Endothelial cell (in vitro differentiated cells): ENCODE data around the gene ANAPC13. TPM values are rescaled to one million over a fixed set of nuclear protein-coding genes. Genes with fewer than 3 reads are reported as not detected.

Experiments used
- DNase-seq: peaks from one replicate; pipeline ENCODE4 v3.0.0; 2021; ENCODE audit warnings: low spot score
- H3K27ac Mint-ChIP-seq: one replicate; pipeline ENCODE4 v1.8.0; 2021; ENCODE audit warnings: mixed read lengths, inconsistent platforms; ENCODE audit not compliant: unreplicated experiment
- H3K27me3 Mint-ChIP-seq: one replicate; pipeline ENCODE4 v1.8.0; 2021; ENCODE audit warnings: mild to moderate bottlenecking, moderate library complexity, mixed read lengths, inconsistent platforms; ENCODE audit not compliant: unreplicated experiment
- H3K36me3 Mint-ChIP-seq: one replicate; pipeline ENCODE4 v1.8.0; 2021; ENCODE audit warnings: mild to moderate bottlenecking, low read depth, mixed read lengths, inconsistent platforms; ENCODE audit not compliant: unreplicated experiment
- H3K4me1 Mint-ChIP-seq: one replicate; pipeline ENCODE4 v1.8.0; 2021; ENCODE audit warnings: mild to moderate bottlenecking, mixed read lengths, inconsistent platforms; ENCODE audit not compliant: unreplicated experiment
- H3K4me3 Mint-ChIP-seq: one replicate; pipeline ENCODE4 v1.8.0; 2021; ENCODE audit warnings: mild to moderate bottlenecking, mixed read lengths, inconsistent platforms; ENCODE audit not compliant: unreplicated experiment
- H3K9me3 Mint-ChIP-seq: one replicate; pipeline ENCODE4 v1.8.0; 2021; ENCODE audit warnings: mixed read lengths, inconsistent platforms; ENCODE audit not compliant: unreplicated experiment
- total RNA-seq: library from RNA; stranded (reverse); fragmentation: NEBNext Ultra II Directional; extraction: Animal tissue kit (Norgen Biotek cat#: 25700); gene quantifications from one replicate; pipeline ENCODE4 v1.2.1, GENCODE V29; 2021; ENCODE audit not compliant: unreplicated experiment
- TF ChIP-seq, protein P1 (sequence below): fragments of 200-600 bp; sonication (generic); IDR thresholded peaks from one replicate; pipeline ENCODE4 v1.5.0; 2021; ENCODE audit warnings: antibody characterized with exemption; ENCODE audit not compliant: unreplicated experiment

ANAPC13 gene
- total RNA-seq, 1 donor from 2014 or later = 59.4 TPM

- no peak for DNase-seq
- Mint-ChIP-seq H3K9me3 (no peaks in the 10 kb centered on the region), H3K27me3 (peaks cover 3% of the 10 kb centered on the region), H3K4me1 (no peaks in the 10 kb centered on the region), H3K36me3 (no peaks in the 10 kb centered on the region), H3K4me3 (no peak overlapping the region), H3K27ac (no peak overlapping the region)
- TF ChIP-seq, protein P1, sequence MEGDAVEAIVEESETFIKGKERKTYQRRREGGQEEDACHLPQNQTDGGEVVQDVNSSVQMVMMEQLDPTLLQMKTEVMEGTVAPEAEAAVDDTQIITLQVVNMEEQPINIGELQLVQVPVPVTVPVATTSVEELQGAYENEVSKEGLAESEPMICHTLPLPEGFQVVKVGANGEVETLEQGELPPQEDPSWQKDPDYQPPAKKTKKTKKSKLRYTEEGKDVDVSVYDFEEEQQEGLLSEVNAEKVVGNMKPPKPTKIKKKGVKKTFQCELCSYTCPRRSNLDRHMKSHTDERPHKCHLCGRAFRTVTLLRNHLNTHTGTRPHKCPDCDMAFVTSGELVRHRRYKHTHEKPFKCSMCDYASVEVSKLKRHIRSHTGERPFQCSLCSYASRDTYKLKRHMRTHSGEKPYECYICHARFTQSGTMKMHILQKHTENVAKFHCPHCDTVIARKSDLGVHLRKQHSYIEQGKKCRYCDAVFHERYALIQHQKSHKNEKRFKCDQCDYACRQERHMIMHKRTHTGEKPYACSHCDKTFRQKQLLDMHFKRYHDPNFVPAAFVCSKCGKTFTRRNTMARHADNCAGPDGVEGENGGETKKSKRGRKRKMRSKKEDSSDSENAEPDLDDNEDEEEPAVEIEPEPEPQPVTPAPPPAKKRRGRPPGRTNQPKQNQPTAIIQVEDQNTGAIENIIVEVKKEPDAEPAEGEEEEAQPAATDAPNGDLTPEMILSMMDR = no peak
Measured at GRCh38 chr3:134430174-134430573, 55.6 kb downstream of the ANAPC13 start.

- Mint-ChIP-seq H3K27me3 (peaks cover 3% of the 10 kb centered on the region), H3K9me3 (no peaks in the 10 kb centered on the region), H3K36me3 (no peaks in the 10 kb centered on the region), H3K27ac (no peak overlapping the region), H3K4me1 (peaks cover 5% of the 10 kb centered on the region), H3K4me3 (no peak overlapping the region)
- TF ChIP-seq, protein P1 = no peak
- no peak for DNase-seq
Measured at GRCh38 chr3:134428401-134428800, 57.4 kb downstream of the ANAPC13 start.

Other genes starting within 250 kb of the ANAPC13 start
- gene RYK, start 235.1 kb downstream of the ANAPC13 start, total RNA-seq = 60.4 TPM
- 46.5 TPM for gene AMOTL2, start 111.5 kb downstream of the ANAPC13 start, total RNA-seq
- gene CEP63, start 72 bp upstream of the ANAPC13 start, total RNA-seq = 16.8 TPM
- not detected for gene KY, start 165.0 kb upstream of the ANAPC13 start, total RNA-seq